Chondrocyte (in vitro differentiated cells): Measurements from ENCODE around the gene ITGA11. TPM values are rescaled to one million over a fixed set of nuclear protein-coding genes. Genes with fewer than 3 reads are reported as not detected.
A peak's percentile ranks its signal among the peaks of the same experiment; 100 is the strongest.

Source experiments
- DNase-seq: peaks from one replicate; pipeline ENCODE4 v3.0.0; 2021; ENCODE audit warnings: mixed read lengths, low spot score
- H3K27ac Mint-ChIP-seq: one replicate; pipeline ENCODE4 v1.8.0; 2021; ENCODE audit warnings: mild to moderate bottlenecking, moderate library complexity, mixed read lengths; ENCODE audit not compliant: unreplicated experiment
- H3K27me3 Mint-ChIP-seq: 2 replicates; pipeline ENCODE4 v1.8.0; 2021; ENCODE audit warnings: low read depth, mixed read lengths
- H3K36me3 Mint-ChIP-seq: 2 replicates; pipeline ENCODE4 v1.8.0; 2021; ENCODE audit warnings: low read depth, mixed read lengths
- H3K4me1 Mint-ChIP-seq: 2 replicates; pipeline ENCODE4 v1.8.0; 2021; ENCODE audit warnings: low read depth, mild to moderate bottlenecking, mixed read lengths
- H3K4me3 Mint-ChIP-seq: one replicate; pipeline ENCODE4 v1.8.0; 2021; ENCODE audit warnings: mild to moderate bottlenecking, moderate library complexity, mixed read lengths; ENCODE audit not compliant: unreplicated experiment
- H3K9me3 Mint-ChIP-seq: 2 replicates; pipeline ENCODE4 v1.8.0; 2021; ENCODE audit warnings: low read depth, mixed read lengths
- CTCF ChIP-seq: fragments of 200-600 bp; sonication (generic); IDR thresholded peaks from 2 replicates; pipeline ENCODE4 v1.5.0; 2021; ENCODE audit warnings: antibody characterized with exemption, mild to moderate bottlenecking, moderate library complexity
- total RNA-seq: library from RNA; stranded (reverse); gene quantifications from 3 replicates; pipeline ENCODE4 v1.2.1, GENCODE V29; 2021

Gene ITGA11
- total RNA-seq, 1 donor from 2014 or later, result 1,092 TPM

GRCh38 chr15:68414591-68414990 is 17.4 kb downstream of the ITGA11 start:
- DNase-seq, result no peak
- Mint-ChIP-seq H3K36me3 (peaks cover 47% of the 10 kb centered on the region), H3K27me3 (no peaks in the 10 kb centered on the region), H3K4me3 (peak overlapping the region; percentile 25), H3K4me1 (peaks cover 51% of the 10 kb centered on the region), H3K9me3 (no peaks in the 10 kb centered on the region), H3K27ac (peak overlapping the region; percentile 88)
- TF ChIP-seq CTCF, result no peak

- no peak for DNase-seq
- no peak overlapping the region for H3K4me3 Mint-ChIP-seq
Measured at GRCh38 chr15:68414206-68414555, 17.8 kb downstream of the ITGA11 start.

GRCh38 chr15:68413363-68414205 is 18.4 kb downstream of the ITGA11 start:
- H3K27me3 Mint-ChIP-seq, result no peaks in the 10 kb centered on the region
- H3K9me3 Mint-ChIP-seq, result no peaks in the 10 kb centered on the region
- H3K4me3 Mint-ChIP-seq, result no peak overlapping the region
- H3K27ac Mint-ChIP-seq, result peak overlapping the region; percentile 81
- peaks cover 48% of the 10 kb centered on the region for H3K36me3 Mint-ChIP-seq
- H3K4me1 Mint-ChIP-seq, result peaks cover 41% of the 10 kb centered on the region
- DNase-seq, result no peak
- no peak for TF ChIP-seq CTCF

More at GRCh38 chr15:68414206-68414555, 17.8 kb downstream of the ITGA11 start:
- Mint-ChIP-seq H3K27me3 (no peaks in the 10 kb centered on the region), H3K9me3 (no peaks in the 10 kb centered on the region), H3K27ac (peak overlapping the region; percentile 81), H3K36me3 (peaks cover 44% of the 10 kb centered on the region), H3K4me1 (peaks cover 47% of the 10 kb centered on the region)
- TF ChIP-seq CTCF, result no peak

GRCh38 chr15:68412218-68412617 is 19.7 kb downstream of the ITGA11 start:
- H3K4me3 Mint-ChIP-seq, result no peak overlapping the region
- no peak for TF ChIP-seq CTCF
- no peak for DNase-seq
- no peaks in the 10 kb centered on the region for H3K9me3 Mint-ChIP-seq
- H3K27ac Mint-ChIP-seq, result peak overlapping the region; percentile 81
- H3K27me3 Mint-ChIP-seq, result no peaks in the 10 kb centered on the region
- H3K36me3 Mint-ChIP-seq, result peaks cover 49% of the 10 kb centered on the region
- peaks cover 27% of the 10 kb centered on the region for H3K4me1 Mint-ChIP-seq

GRCh38 chr15:68411735-68412134 is 20.2 kb downstream of the ITGA11 start:
- no peak for DNase-seq
- H3K27me3 Mint-ChIP-seq, result no peaks in the 10 kb centered on the region
- no peak for TF ChIP-seq CTCF
- peaks cover 44% of the 10 kb centered on the region for H3K36me3 Mint-ChIP-seq
- H3K4me1 Mint-ChIP-seq, result peaks cover 23% of the 10 kb centered on the region
- H3K9me3 Mint-ChIP-seq, result no peaks in the 10 kb centered on the region
- no peak overlapping the region for H3K4me3 Mint-ChIP-seq
- peak overlapping the region; percentile 81 for H3K27ac Mint-ChIP-seq
